Renal cortex interstitium (tissue), 11 donors: ENCODE measurements around the gene TMEM151B. TPM values are rescaled to one million over a fixed set of nuclear protein-coding genes. Genes with fewer than 3 reads are reported as not detected.

Source experiments
- DNase-seq, 11 donors: peaks; one replicate each; pipeline ENCODE4 v3.0.0-alpha.2; 2013; ENCODE audit warnings: low read depth in 9 of 11, low spot score in 4 of 11; ENCODE audit errors: extremely low read depth in 1 of 11
- polyA plus RNA-seq, 3 donors: library from polyadenylated mRNA; unstranded; fragments of 120-200 nt; gene quantifications; one replicate each; pipeline ENCODE4 v1.2.1, GENCODE V29; 2013; ENCODE audit not compliant: insufficient read length in 3 of 3

Gene TMEM151B
- polyA plus RNA-seq, 3 donors: 0.59 to 1.0 (median 0.98) TPM

GRCh38 chr6:44247338-44248302 lies 22.6 kb upstream of the TMEM151B start:
- DNase-seq: peak in 1 of 11 donors; percentile 47

DNA sequence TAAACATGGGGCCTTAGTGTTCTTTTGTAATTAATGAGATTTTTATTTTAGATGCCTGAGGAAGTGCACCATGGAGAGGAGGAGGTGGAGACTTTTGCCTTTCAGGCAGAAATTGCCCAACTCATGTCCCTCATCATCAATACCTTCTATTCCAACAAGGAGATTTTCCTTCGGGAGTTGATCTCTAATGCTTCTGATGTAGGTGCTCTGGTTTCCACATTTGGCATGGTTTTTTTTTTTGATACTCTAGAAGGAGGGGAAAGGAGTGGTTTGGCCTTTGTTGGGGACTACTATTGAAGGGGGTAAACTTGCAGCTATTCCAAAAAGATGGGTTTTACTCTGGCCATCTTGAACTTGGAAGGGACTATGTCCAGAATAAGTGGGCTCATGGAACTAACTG lies 21.7 kb upstream of the TMEM151B start:
- DNase-seq: no peak

GRCh38 chr6:44249082-44249748 lies 21.0 kb upstream of the TMEM151B start:
- no peak for DNase-seq

GRCh38 chr6:44250067-44250717 lies 20.1 kb upstream of the TMEM151B start:
- DNase-seq: no peak

DNA sequence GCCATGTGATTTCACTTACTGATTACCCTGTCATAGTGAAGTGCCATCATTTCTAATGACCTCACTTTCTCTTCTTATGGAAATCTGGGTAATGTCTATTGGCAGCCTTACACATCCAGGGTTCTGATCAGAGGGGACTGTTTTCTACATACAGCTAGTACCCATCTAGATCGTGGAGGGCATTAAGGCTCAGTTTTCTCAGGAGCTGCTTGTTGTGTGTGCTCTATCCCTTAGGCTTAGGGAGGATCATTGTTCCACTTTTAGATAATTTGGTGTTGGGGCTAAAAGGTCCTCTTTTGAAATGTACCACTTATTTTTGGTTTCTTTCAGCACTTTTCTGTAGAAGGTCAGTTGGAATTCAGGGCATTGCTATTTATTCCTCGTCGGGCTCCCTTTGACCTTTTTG lies 19.5 kb upstream of the TMEM151B start:
- no peak for DNase-seq

GRCh38 chr6:44251576-44252524 lies 18.4 kb upstream of the TMEM151B start:
- no peak for DNase-seq

GRCh38 chr6:44253307-44254101 lies 16.7 kb upstream of the TMEM151B start:
- no peak for DNase-seq

GRCh38 chr6:44254191-44255104 lies 15.8 kb upstream of the TMEM151B start:
- DNase-seq: no peak

DNA sequence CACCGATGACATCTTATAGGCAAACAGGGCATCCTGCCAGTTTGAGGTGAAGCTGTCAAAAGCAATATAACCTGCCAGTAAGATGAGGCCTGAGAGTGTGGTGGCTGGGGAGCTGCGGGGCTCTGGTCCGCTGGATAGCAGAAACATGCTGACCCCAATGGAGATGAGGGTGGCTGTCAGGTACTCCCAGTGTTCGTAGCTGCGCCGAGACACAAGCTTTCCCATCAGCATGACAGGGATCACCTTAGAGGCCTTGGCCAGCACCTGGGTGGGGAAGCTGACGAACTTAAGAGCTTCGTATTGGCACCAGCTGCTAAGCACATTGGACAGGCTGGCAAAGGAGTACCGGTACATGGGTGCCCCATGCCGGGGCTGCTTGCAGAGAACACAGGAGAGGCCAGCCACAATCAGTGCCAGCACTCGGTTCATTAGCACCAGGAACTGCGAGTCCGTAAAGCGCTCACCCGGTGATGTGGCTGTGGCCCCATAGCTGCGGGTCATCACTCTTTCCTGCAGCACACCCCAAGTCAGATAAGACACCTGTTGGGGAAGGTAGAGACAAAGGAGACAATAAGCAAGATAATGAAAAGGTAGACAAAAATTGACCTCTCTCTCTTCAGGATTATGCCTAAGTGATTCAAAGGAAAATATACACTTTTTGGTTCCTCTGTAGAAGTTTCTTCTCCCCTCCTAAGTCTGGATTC lies 15.0 kb upstream of the TMEM151B start:
- DNase-seq: no peak

- DNase-seq: no peak
These were observed 14.1 kb upstream of the TMEM151B start for GRCh38 chr6:44255871-44256774.

GRCh38 chr6:44256775-44257024 lies 13.6 kb upstream of the TMEM151B start:
- DNase-seq: no peak

GRCh38 chr6:44257025-44257752 lies 13.1 kb upstream of the TMEM151B start, which contains the start of gene SLC35B2:
SLC35B2 (minus strand) TSS chr6:44257528; CDS start chr6:44257410, 118 bp downstream.
- peak in 4 of 11 donors; percentile 68 to 72 (median 72) for DNase-seq

- DNase-seq: no peak
These were observed 12.4 kb upstream of the TMEM151B start for GRCh38 chr6:44257753-44258324.

DNA sequence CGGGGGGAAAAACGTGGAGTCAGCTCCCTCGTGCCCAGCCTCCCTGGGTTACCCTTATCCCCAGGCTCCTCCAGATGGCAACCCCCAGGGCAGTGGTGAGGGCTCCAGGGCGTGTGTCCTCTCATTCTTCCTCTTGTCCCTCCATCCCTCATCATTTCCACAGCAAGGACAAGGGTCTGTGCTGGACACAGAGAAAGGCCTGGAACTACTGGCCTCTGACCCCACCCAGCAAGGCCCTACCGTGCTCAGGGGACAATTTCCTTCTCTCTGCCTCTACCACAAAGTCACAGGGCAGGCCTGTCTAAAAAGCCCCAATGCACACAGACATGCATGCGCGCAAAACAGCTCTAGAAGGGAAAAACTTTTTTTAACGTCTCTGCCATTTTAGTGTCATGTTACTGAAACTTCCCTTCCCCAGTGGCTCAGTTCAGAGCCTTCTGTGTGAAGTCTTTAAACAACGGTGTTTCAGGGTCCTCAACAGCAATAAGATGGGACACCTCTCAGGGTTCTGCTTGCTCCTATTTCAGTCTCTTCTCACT lies 11.9 kb upstream of the TMEM151B start:
- no peak for DNase-seq
